Hematopoietic multipotent progenitor cell (in vitro differentiated cells): ENCODE measurements around the gene SUCNR1. TPM values are rescaled to one million over a fixed set of nuclear protein-coding genes. Genes with fewer than 3 reads are reported as not detected.

ENCODE experiments used
- DNase-seq, 3 donors: peaks; one replicate each; pipeline ENCODE4 v3.0.0-alpha.2; 2011 to 2015; ENCODE audit warnings: low read depth in 2 of 3, low spot score in 2 of 3
- total RNA-seq: library from RNA; depleted of rRNA; stranded (reverse); fragments of >200 nt; gene quantifications from one replicate; pipeline ENCODE4 v1.2.3, GENCODE V29; 2012

SUCNR1 gene
- total RNA-seq, 1 donor: 1.6 TPM

- DNase-seq: no peak
Measured at GRCh38 chr3:151899996-151900395, 26.6 kb downstream of the SUCNR1 start.

- DNase-seq: no peak
Measured at GRCh38 chr3:151900460-151900859, 27.0 kb downstream of the SUCNR1 start.

- DNase-seq: no peak
Measured at GRCh38 chr3:151900884-151901643, 27.6 kb downstream of the SUCNR1 start.

GRCh38 chr3:151901644-151902285 is 28.3 kb downstream of the SUCNR1 start:
- no peak for DNase-seq

GRCh38 chr3:151903501-151903991 is 30.1 kb downstream of the SUCNR1 start:
- DNase-seq: no peak

- DNase-seq: no peak
Measured at GRCh38 chr3:151905647-151906046, 32.2 kb downstream of the SUCNR1 start.

- DNase-seq: no peak
Measured at GRCh38 chr3:151906751-151907150, 33.3 kb downstream of the SUCNR1 start.

GRCh38 chr3:151908399-151908798 is 35.0 kb downstream of the SUCNR1 start:
- DNase-seq: no peak

GRCh38 chr3:151909681-151910405 is 36.4 kb downstream of the SUCNR1 start:
- DNase-seq: no peak

GRCh38 chr3:151911462-151911861 is 38.0 kb downstream of the SUCNR1 start:
- no peak for DNase-seq

GRCh38 chr3:151912028-151912427 is 38.6 kb downstream of the SUCNR1 start:
- DNase-seq: no peak

- no peak for DNase-seq
Measured at GRCh38 chr3:151916781-151917180, 43.3 kb downstream of the SUCNR1 start.

GRCh38 chr3:151918253-151919029 is 45.0 kb downstream of the SUCNR1 start:
- peak; percentile 2 to 68 (median 45) for DNase-seq

GRCh38 chr3:151919030-151919328 is 45.5 kb downstream of the SUCNR1 start:
- no peak for DNase-seq

- no peak for DNase-seq
Measured at GRCh38 chr3:151919446-151919845, 46.0 kb downstream of the SUCNR1 start.

GRCh38 chr3:151923901-151924300 is 50.5 kb downstream of the SUCNR1 start:
- no peak for DNase-seq

- no peak for DNase-seq
Measured at GRCh38 chr3:151924753-151925152, 51.3 kb downstream of the SUCNR1 start.

- no peak for DNase-seq
Measured at GRCh38 chr3:151925419-151925818, 52.0 kb downstream of the SUCNR1 start.

- DNase-seq: no peak
Measured at GRCh38 chr3:151925876-151926275, 52.4 kb downstream of the SUCNR1 start.

GRCh38 chr3:151926956-151927355 is 53.5 kb downstream of the SUCNR1 start:
- DNase-seq: no peak
